ENCODE results near the gene SEPTIN5.
A peak's percentile ranks its signal among the peaks of the same experiment; 100 is the strongest.

SEPTIN5 gene

DNA sequence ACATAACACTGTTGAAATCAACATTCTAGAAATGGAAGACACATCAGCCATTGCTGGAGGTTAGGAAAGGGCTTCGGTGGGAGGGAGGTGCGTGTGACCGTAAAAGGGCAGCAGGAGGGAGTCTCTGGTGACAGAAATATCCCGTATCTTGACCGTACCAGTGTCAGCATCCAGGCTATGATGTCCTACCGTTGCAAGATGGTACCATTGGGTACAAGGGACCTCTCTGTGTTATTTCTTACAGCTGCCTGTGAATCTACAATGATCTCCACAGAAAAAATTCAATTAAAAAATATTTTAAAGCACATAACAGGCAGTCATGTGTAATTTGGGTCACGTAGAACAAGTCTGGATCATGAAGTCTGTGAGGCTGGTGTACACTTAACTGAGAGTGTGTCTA, 27.4 kb upstream of the SEPTIN5 start:
- peaks cover 8% of the 10 kb centered on the region for H3K9me3 ChIP-seq (ENCODE audit: control insufficient read depth, low read length)
- no peaks in the 10 kb centered on the region for H3K36me3 ChIP-seq (ENCODE audit: control insufficient read depth, insufficient read depth, low read length, severe bottlenecking)
- no peak overlapping the region for H3K4me3 ChIP-seq (ENCODE audit: low read length)
- no peak overlapping the region for H3K9ac ChIP-seq (ENCODE audit: low read length)
- H3K4me1 ChIP-seq (ENCODE audit: control insufficient read depth, insufficient read depth, low read length), result peaks cover 10% of the 10 kb centered on the region
- DNase-seq (ENCODE audit: low read depth), result no peak
- peaks cover 62% of the 10 kb centered on the region for H3K27me3 ChIP-seq (replicated peaks; ENCODE audit: control insufficient read depth, insufficient read depth, low read length)

DNA sequence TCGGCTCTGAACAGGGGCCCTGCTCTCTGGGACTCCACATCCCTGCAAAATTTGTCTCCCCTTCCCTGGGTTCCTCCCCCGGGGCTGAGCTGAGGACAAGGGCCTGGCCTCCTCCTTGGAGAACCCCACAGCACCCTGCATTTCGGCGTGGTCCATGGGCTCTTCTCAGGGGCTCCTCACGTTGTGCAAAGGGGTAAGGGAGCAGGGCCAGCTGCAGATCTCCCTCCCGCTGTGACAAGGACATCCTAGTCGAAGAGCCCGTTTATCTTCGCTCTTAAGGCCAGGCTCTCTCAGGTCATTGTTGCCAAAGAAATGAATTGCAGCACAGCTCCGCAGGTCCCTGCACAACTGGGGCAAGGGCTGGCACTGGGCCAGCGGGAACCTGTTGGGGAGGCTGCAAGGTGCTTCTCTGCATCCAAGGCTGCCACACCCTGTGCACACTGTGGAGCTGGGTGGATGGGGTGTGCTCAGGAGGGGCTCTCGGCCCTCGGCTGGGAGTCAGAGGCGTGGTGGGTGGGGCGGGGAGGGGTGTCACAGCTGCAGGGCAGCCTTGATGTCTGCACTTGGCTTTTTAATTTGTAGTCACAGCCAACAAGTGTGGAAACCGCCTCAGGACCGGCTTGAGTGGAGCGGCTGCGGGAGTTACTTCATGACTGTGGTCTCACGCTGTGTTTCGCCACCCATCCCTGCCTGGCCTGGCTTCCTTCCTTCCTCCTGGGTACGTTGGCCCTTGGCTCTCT, 26.6 kb upstream of the SEPTIN5 start:
- Histone ChIP-seq H3K4me3 (ENCODE audit: low read length) (no peak overlapping the region), H3K9ac (ENCODE audit: low read length) (no peak overlapping the region), H3K27me3 (replicated peaks; ENCODE audit: control insufficient read depth, insufficient read depth, low read length) (peaks cover 54% of the 10 kb centered on the region), H3K4me1 (ENCODE audit: control insufficient read depth, insufficient read depth, low read length) (peaks cover 12% of the 10 kb centered on the region), H3K9me3 (ENCODE audit: control insufficient read depth, low read length) (peaks cover 6% of the 10 kb centered on the region), H3K36me3 (ENCODE audit: control insufficient read depth, insufficient read depth, low read length, severe bottlenecking) (no peaks in the 10 kb centered on the region)
- DNase-seq (ENCODE audit: low read depth), result no peak

DNA sequence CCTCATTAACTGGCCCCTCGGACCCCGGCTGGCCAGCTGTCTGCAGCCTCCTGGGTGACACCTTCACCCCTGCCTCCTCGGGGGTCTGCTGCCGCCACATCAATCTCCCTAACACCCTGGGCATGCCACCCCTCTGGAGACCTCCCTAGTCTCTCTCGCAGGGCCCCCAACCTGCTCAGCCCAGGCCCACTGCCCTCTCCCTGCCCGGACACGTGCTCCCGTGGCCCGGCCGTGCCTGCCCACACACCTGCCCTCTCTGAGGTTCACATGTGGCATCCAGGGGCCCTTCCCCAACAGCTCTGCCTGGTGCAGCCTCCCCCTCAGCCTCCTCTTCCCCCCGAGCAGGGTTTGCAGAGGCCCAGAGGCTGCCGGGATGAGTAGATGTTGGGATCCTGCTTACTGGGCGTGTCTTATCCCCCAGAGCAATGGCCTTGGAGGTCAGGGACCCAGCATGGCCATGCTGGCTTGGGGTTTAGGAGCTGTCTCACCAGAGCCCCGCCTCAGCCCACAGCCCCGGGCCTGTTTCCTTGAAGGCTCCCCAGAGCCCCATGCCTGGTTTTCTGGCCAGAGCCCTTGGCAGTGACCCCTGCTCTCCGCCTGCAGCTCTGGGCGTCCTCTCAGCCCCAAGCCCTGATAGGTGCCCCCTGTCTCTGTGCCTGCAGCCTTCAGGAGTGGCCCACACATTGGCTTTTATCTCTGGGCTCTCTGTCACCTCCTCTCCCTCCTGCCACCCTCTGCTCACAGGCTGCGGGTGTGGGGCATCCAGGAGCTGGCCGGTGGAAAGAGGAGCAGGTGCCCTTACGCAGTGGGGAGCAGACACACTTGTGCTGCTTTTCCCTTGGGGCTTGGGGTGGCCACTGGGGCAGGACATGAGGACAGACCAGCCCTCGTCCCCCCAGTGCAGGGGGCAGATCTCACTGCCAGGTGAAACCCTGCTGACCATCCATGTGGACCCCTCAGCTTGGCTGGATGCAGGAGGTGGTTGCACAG, 25.7 kb upstream of the SEPTIN5 start:
- Histone ChIP-seq H3K4me3 (ENCODE audit: low read length) (no peak overlapping the region), H3K27me3 (replicated peaks; ENCODE audit: control insufficient read depth, insufficient read depth, low read length) (peaks cover 46% of the 10 kb centered on the region), H3K9me3 (ENCODE audit: control insufficient read depth, low read length) (peaks cover 4% of the 10 kb centered on the region), H3K4me1 (ENCODE audit: control insufficient read depth, insufficient read depth, low read length) (peaks cover 12% of the 10 kb centered on the region), H3K9ac (ENCODE audit: low read length) (no peak overlapping the region), H3K36me3 (ENCODE audit: control insufficient read depth, insufficient read depth, low read length, severe bottlenecking) (no peaks in the 10 kb centered on the region)
- DNase-seq (ENCODE audit: low read depth), result no peak

DNA sequence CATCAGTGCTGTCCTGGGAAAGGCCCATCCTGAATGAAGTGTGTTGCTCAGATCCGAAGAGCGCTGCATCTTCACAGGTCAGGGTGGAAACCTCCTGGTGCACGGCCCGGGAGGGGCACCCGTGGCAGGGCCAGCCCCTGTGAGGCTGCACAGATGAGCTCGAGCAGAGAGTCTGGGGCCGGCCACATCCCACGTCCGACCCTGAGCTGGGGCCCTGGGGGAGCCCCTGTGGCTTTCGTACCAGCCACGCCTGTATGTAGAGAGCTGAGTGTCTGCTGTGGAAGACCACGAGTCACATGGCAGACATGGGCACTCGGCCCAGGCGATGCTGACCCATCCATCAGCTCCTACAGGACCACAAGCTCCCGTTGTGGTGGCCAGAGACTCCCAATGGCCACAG, 24.9 kb upstream of the SEPTIN5 start:
- Histone ChIP-seq H3K27me3 (replicated peaks; ENCODE audit: control insufficient read depth, insufficient read depth, low read length) (peaks cover 41% of the 10 kb centered on the region), H3K9ac (ENCODE audit: low read length) (no peak overlapping the region), H3K36me3 (ENCODE audit: control insufficient read depth, insufficient read depth, low read length, severe bottlenecking) (no peaks in the 10 kb centered on the region), H3K4me3 (ENCODE audit: low read length) (no peak overlapping the region), H3K9me3 (ENCODE audit: control insufficient read depth, low read length) (no peaks in the 10 kb centered on the region), H3K4me1 (ENCODE audit: control insufficient read depth, insufficient read depth, low read length) (peaks cover 12% of the 10 kb centered on the region)
- DNase-seq (ENCODE audit: low read depth), result no peak

DNA sequence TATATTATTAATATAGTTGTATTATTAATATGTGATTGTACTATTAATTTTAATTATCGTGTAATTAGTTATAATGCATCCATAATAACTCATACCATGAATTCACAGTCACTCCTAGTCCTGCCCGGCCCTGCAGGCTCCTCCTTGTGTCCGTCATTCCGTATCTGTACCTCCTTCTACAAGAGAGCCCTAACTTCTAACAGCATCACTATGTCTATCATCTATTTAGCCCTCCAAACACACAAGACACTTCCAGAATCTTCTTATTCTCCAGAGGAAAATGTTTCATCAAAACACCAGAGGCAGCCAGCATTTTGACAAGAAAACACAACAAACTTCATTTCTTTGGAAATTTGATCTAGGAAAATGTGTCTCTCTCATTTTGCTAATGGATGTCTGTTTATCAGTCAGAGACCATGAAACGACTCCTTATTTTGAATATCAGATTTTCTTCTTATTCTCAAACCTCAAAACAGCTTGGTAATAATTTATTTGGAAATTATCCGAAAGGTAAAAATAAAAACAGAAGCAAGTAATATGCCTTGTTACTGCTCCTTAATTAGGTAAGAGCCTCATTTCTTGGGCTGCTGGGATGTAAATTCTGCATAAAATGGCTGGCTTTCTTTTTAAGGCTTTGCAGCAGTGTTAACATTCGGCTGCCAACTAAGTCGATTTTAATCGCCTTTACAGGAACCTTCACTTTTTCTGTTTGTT, 23.1 kb upstream of the SEPTIN5 start:
- H3K9ac ChIP-seq (ENCODE audit: low read length), result peak overlapping the region; percentile 24
- no peaks in the 10 kb centered on the region for H3K36me3 ChIP-seq (ENCODE audit: control insufficient read depth, insufficient read depth, low read length, severe bottlenecking)
- H3K9me3 ChIP-seq (ENCODE audit: control insufficient read depth, low read length), result no peaks in the 10 kb centered on the region
- peaks cover 12% of the 10 kb centered on the region for H3K4me1 ChIP-seq (ENCODE audit: control insufficient read depth, insufficient read depth, low read length)
- DNase-seq (ENCODE audit: low read depth), result no peak
- peaks cover 41% of the 10 kb centered on the region for H3K27me3 ChIP-seq (replicated peaks; ENCODE audit: control insufficient read depth, insufficient read depth, low read length)
- H3K4me3 ChIP-seq (ENCODE audit: low read length), result peak overlapping the region; percentile 68

DNA sequence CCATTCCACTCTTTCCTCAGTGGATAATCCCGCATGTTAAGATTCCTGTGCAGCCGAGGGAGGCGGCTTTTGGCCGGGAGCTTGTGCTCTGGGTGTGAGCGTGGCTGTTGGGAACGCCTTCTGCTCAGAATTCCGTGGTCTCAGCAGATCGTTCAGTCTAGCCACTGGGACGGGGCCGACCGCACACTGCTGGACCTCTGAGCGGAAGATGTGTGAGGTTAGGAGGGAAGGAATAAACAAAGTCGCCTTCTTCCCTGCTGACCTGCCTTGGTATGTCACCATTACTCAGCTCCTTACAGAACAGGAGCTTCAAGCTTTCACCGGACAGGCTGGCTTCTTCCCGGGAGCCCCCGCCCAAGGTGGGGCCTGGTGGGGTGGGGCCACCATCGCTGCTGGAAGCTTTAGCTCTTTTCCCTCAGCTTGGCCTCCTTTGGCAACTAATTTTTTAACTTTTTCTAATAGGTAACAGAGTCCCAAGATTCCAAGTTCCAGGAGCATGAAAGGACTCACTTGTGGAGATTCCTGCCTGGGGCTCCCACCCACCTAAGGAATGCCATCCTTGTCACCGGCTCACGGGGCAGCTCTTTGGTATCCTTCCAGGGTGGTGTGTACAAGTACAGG, 22.5 kb upstream of the SEPTIN5 start:
- H3K4me3 ChIP-seq (ENCODE audit: low read length), result peak overlapping the region; percentile 68
- peaks cover 12% of the 10 kb centered on the region for H3K4me1 ChIP-seq (ENCODE audit: control insufficient read depth, insufficient read depth, low read length)
- DNase-seq (ENCODE audit: low read depth), result peak; percentile 61
- peak overlapping the region; percentile 24 for H3K9ac ChIP-seq (ENCODE audit: low read length)
- no peaks in the 10 kb centered on the region for H3K9me3 ChIP-seq (ENCODE audit: control insufficient read depth, low read length)
- H3K36me3 ChIP-seq (ENCODE audit: control insufficient read depth, insufficient read depth, low read length, severe bottlenecking), result no peaks in the 10 kb centered on the region
- peaks cover 40% of the 10 kb centered on the region for H3K27me3 ChIP-seq (replicated peaks; ENCODE audit: control insufficient read depth, insufficient read depth, low read length)

DNA sequence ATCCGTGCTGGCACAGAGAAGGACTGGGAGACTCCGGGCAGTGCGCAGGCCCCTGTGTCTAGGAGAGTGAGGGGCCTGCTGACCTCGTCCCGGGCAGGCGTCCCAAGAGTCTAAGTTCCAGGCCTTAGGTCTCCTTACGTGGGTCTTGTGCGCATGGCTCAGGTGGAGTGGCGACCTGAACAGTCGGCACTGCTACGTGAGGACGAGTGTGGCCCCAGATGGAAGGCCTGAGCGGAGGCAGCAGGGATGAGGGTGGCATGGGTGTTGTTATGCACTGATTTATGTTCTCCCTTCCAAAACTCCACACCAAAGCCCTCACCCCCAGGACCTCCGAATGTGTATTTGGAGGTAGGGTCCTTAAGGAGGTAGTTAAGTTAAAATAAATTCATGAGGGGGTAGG, 20.7 kb upstream of the SEPTIN5 start:
- Histone ChIP-seq H3K9me3 (ENCODE audit: control insufficient read depth, low read length) (no peaks in the 10 kb centered on the region), H3K9ac (ENCODE audit: low read length) (no peak overlapping the region), H3K27me3 (replicated peaks; ENCODE audit: control insufficient read depth, insufficient read depth, low read length) (peaks cover 23% of the 10 kb centered on the region), H3K36me3 (ENCODE audit: control insufficient read depth, insufficient read depth, low read length, severe bottlenecking) (no peaks in the 10 kb centered on the region), H3K4me1 (ENCODE audit: control insufficient read depth, insufficient read depth, low read length) (peaks cover 12% of the 10 kb centered on the region), H3K4me3 (ENCODE audit: low read length) (no peak overlapping the region)
- DNase-seq (ENCODE audit: low read depth), result no peak

DNA sequence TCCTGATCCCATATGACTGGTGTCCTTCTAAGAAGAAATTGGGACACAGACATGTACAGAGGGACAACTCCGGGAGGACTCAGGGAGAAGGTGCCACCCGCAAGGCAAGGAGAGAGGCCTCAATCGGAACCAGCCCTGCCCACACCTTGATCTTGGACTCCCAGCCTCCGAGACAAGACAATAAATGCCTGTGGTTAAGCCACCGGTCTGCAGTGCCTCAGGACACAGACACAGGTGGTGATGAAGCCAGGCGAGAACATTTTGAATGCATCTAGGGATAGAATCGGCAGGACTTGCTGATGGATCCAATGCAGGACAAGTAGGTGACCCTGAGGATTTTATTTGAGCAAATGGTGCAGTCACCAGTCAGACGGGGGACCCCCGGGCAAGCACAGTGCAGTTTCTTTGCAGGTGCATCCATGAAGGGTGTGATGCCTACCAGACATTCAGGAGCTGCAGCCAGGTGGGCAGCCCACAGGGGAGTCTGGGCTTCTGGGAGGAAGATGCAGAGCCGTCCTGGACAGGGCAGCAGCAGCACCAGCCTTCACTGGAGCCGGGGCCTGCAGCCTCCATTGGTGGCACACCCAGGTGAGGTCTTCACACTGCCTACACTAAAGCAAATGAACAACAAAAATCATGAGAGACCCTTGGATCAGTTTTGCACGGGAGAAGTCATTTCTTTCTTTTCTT, 20.2 kb upstream of the SEPTIN5 start:
- DNase-seq (ENCODE audit: low read depth), result no peak
- Histone ChIP-seq H3K9ac (ENCODE audit: low read length) (no peak overlapping the region), H3K36me3 (ENCODE audit: control insufficient read depth, insufficient read depth, low read length, severe bottlenecking) (no peaks in the 10 kb centered on the region), H3K27me3 (replicated peaks; ENCODE audit: control insufficient read depth, insufficient read depth, low read length) (peaks cover 18% of the 10 kb centered on the region), H3K9me3 (ENCODE audit: control insufficient read depth, low read length) (no peaks in the 10 kb centered on the region), H3K4me1 (ENCODE audit: control insufficient read depth, insufficient read depth, low read length) (peaks cover 12% of the 10 kb centered on the region), H3K4me3 (ENCODE audit: low read length) (no peak overlapping the region)

DNA sequence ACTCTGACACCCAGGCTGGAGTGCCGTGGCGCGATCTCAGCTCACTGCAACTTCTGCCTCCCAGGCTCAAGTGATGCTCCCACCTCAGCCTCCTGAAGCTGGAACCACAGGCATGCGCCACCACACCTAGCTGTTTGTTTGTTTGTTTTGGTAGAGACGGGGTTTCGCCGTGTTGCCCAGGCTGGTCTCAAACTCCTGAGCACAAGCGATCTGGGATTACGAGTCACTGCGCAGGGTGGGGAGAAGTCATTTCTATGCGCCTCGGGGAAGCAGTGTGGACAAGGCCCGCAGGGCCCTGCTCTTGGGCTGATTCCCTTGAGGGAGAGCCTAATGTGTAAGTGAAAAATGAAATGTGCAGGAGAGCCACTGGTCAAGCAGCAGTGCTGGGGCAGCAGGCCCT, 19.6 kb upstream of the SEPTIN5 start:
- DNase-seq (ENCODE audit: low read depth), result no peak
- Histone ChIP-seq H3K9ac (ENCODE audit: low read length) (no peak overlapping the region), H3K4me1 (ENCODE audit: control insufficient read depth, insufficient read depth, low read length) (peaks cover 12% of the 10 kb centered on the region), H3K4me3 (ENCODE audit: low read length) (no peak overlapping the region), H3K9me3 (ENCODE audit: control insufficient read depth, low read length) (no peaks in the 10 kb centered on the region), H3K27me3 (replicated peaks; ENCODE audit: control insufficient read depth, insufficient read depth, low read length) (peaks cover 12% of the 10 kb centered on the region), H3K36me3 (ENCODE audit: control insufficient read depth, insufficient read depth, low read length, severe bottlenecking) (no peaks in the 10 kb centered on the region)

DNA sequence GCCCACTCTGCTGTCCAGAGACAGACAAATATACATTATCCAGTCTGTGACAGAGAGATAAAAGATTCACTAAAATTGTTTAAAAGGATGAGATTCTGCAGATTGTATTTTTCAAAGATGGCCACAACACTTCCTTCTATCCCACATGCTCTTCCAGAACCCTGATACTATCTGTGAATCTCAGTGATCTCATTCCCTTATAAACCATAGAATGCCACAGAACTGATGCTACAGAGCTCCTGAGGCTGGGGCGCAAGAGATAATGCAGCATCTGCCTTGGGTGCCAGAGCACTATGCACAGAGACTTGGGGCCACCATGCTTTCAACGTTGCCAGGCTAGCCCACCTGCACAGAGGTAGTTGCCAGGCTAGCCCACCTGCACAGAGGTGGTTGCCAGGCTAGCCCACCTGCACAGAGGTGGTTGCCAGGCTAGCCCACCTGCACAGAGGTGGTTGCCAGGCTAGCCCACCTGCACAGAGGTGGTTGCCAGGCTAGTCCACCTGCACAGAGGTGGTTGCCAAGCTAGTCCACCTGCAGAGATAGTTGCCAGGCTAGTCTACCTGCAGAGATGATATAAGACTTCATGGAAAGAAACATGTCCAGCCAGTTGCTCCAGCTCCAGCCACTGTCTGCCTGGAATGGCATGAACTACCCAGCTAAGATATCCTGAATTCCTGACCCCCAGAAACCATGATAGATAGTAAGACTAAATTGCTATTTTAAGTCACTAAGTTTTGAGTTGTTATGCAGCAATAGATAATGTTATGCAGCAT, 17.6 kb upstream of the SEPTIN5 start:
- no peak overlapping the region for H3K4me3 ChIP-seq (ENCODE audit: low read length)

More for the DNA sequence above, 17.6 kb upstream of the SEPTIN5 start:
- H3K27me3 ChIP-seq (replicated peaks; ENCODE audit: control insufficient read depth, insufficient read depth, low read length), result peaks cover 4% of the 10 kb centered on the region
- H3K4me1 ChIP-seq (ENCODE audit: control insufficient read depth, insufficient read depth, low read length), result peaks cover 5% of the 10 kb centered on the region
- H3K36me3 ChIP-seq (ENCODE audit: control insufficient read depth, insufficient read depth, low read length, severe bottlenecking), result no peaks in the 10 kb centered on the region
- no peak for DNase-seq (ENCODE audit: low read depth)
- H3K9me3 ChIP-seq (ENCODE audit: control insufficient read depth, low read length), result no peaks in the 10 kb centered on the region
- no peak overlapping the region for H3K9ac ChIP-seq (ENCODE audit: low read length)
